Left cardiac atrium (tissue), 4 donors: ENCODE data around the gene SEC14L5. TPM values are rescaled to one million over a fixed set of nuclear protein-coding genes. Genes with fewer than 3 reads are reported as not detected.
"Not testable (repeated sequence)": the region's sequence is repeated elsewhere in the genome, so short reads cannot be mapped to it uniquely, and the experiment has no call there.

ENCODE experiments used
- ATAC-seq, 2 donors: fragments of 200-7000 bp; cut with Tn5 transposase; one replicate each; pipeline ENCODE4 v1.9.1; 2020; ENCODE audit warnings: mild to moderate bottlenecking in 2 of 2, moderate library complexity in 2 of 2
- DNase-seq: peaks from one replicate; pipeline ENCODE4 v3.0.0-alpha.2; 2020
- intact Hi-C, 2 donors: fragments of 100-400 bp; cut with DNase I; formaldehyde crosslinking; loops; one replicate each; pipeline versions ENCODE4 v1.14.1 to v1.15.1; 2022 to 2023
- total RNA-seq, 2 donors: library from RNA; stranded (reverse); fragmentation: NEBNext Ultra II Directional; extraction: Animal tissue kit (Norgen Biotek cat#: 25700); gene quantifications; one replicate each; pipeline ENCODE4 v1.2.1, GENCODE V29; 2021
- donor health status: DM: no; HTN: yes; CAD: no.
- donor health status: DM: no; HTN: yes; CAD: no; lungs with severe emphysema.
- donor health status: DM: yes; HTN: yes; CAD: no.
- donor health status: Dilated cardiomyopathy.

Gene SEC14L5
- total RNA-seq, 2 donors from 2014 or later: 0.58 to 2.3 TPM

DNA sequence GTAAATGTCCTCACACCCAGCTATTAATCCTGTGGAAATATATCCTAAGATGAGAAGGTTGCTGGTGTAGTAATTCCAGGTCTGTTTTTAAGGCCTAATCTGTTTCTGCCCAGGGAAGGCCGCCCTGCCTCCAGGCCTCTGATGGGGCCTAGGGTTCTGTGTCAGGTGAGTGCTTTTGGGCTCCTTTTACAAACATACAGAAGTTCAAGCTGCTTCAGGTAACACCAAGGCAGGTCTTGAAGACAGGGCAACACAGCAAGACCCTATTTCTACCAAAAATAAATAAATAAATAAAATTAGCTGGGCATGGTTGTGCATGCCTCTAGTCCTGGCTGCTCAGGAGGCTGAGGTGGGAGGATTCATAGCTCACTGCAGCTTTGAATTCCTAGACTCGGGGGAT, 30.5 kb upstream of the SEC14L5 start:
- intact Hi-C loops: no loop called here
- DNase-seq (no peak), ATAC-seq (no peak)

DNA sequence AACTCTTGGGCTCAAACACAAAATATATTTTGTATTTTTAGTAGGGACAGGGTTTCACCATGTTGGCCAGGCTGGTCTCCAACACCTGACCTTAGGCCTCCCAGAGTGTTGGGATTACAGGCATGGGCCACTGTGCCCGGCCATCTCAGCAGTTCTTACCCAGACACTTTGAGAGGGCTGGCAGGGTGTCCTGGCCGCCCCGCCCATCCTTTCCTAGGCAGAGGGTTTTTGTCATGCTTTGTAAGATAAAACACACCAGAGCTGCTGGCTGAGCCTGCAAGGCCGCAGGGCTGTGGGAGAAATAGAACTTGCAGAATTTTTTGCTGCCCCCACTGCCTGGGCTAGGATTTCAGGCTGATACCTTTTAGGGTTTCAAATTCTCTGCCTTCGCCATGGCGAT, 29.9 kb upstream of the SEC14L5 start:
- peak; percentile 24 to 62 for ATAC-seq
- intact Hi-C loops: no loop called here
- DNase-seq: no peak

DNA sequence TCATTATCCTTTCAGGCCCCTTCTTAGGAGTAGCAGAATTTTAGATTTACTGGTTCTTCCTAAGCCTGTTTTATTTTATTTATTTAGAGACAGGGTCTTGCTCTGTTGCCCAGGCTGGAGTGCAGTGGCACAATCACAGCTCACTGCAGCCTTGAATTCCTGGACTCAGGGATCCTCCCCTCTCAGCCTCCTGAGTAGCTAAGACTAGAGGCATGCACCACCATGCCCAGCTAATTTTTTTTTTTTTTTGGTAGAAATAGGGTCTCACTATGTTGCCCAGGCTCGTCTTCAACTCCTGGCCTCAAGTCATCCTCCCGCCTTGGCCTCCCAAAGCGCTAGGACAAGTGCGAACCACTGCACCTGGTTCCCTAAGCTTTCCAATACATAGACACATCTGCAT, 28.5 kb upstream of the SEC14L5 start:
- ATAC-seq, DNase-seq: not testable (repeated sequence)
- intact Hi-C loops: loop anchor here in 1 of 2 donors (10.0 kb wide), 1 partner anchor 45 kb away; no protein-coding TSS in a partner anchor

DNA sequence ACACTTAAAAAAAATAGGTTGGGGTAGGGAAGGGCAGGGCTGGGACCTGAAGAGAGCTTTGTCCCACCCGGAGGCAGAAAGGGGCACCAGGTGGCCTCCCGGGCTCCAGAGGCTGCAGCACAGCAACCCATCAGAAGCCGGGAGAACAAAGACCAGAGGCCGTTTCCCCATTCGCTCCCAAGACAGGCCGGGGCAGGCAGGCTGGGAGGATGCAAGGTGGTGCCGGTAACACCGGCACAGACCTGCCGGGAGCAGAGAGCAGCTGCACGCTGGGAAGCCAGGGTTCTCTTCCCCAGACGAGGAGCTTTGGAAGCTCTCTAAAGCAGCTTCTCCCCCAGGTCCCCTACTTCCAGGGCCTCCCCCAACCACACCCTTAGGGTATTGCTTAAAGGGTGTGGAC, 26.7 kb upstream of the SEC14L5 start:
- no peak for DNase-seq
- ATAC-seq: no peak
- intact Hi-C loops: loop anchor here in 1 of 2 donors (10.0 kb wide), 1 partner anchor 47 kb away; no protein-coding TSS in a partner anchor

DNA sequence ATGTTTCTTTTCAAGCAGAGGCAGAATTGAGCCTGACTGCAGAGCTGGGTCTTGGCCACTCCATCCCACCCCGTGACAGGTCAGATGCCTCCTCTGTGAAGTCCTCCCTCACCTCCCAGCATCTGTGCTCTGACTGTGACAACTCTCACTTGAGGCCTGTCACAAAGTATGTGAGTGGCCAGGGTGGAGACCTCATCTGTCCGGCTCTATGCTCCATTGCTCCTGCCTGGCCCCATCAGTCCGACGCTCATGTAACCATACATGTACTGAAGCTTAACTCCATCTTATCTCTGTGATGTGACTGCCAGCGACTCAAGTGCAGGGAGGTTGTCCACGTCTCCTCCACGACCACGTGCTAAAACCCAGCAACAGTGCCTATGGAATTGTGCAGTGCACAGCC, 24.7 kb upstream of the SEC14L5 start:
- ATAC-seq (no peak), DNase-seq (no peak)
- intact Hi-C loops: loop anchor here in 1 of 2 donors (10.0 kb wide), 1 partner anchor 49 kb away; no protein-coding TSS in a partner anchor

GRCh38 chr16:4933871-4934395, 24.2 kb upstream of the SEC14L5 start:
- intact Hi-C loops: loop anchor here in 1 of 2 donors (10.0 kb wide), 1 partner anchor 49 kb away; no protein-coding TSS in a partner anchor
- no peak for DNase-seq
- ATAC-seq: no peak

DNA sequence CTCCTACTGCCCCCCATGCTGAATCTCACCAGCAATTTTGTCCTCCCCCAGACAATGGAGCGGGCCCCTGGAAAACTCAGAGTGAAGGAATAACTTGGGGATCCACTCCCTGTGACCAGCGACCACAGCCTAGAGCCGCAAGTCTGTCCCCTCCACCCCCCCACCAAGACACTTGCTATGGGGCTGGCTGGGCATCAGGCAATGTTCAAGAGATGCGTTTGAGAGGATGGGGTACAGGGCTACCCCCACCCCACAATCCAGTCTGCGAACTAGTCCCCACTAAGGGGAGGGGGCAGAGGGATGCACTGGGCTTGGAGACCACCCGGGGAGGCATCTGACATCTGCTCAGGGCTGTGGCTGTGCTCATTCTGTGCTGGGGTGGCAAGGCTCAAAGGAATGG, 23.5 kb upstream of the SEC14L5 start:
- no peak for ATAC-seq
- intact Hi-C loops: loop anchor here in 1 of 2 donors (10.0 kb wide), 1 partner anchor 50 kb away; no protein-coding TSS in a partner anchor
- DNase-seq: no peak

DNA sequence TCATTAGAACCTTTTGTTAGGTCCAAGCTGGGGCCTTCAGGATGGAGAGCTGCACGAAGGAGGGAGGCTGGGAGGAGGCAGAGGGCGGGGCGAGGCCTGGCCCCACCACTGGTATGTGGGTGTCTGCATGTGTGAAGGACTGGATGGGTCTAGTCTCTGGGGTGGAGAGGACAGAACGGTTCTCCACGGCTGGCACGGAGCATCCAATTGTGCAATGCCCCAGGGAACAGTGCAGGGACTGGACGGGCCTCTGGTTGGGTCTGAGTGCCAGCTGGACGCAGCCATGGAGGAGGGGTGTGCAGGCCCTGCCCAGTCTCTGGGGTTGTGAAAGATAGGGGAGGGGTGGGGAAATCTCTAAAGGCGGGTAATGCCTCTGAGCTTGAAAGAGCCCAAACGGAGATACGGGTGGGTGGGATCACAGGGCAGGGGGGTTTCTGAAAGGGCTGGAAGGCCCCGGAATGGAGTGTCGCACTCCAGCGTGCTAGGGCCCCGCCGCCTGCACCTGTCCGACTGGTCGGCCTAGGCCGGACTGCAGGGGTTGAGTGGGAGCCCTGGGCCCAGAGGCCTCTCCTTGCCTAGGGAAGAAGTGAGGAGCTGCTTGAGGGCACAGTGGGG, 22.8 kb upstream of the SEC14L5 start:
- DNase-seq: peak; percentile 89
- ATAC-seq: peak; percentile 89 to 91
- intact Hi-C loops: loop anchor here in 1 of 2 donors (10.0 kb wide), 1 partner anchor 51 kb away; no protein-coding TSS in a partner anchor

DNA sequence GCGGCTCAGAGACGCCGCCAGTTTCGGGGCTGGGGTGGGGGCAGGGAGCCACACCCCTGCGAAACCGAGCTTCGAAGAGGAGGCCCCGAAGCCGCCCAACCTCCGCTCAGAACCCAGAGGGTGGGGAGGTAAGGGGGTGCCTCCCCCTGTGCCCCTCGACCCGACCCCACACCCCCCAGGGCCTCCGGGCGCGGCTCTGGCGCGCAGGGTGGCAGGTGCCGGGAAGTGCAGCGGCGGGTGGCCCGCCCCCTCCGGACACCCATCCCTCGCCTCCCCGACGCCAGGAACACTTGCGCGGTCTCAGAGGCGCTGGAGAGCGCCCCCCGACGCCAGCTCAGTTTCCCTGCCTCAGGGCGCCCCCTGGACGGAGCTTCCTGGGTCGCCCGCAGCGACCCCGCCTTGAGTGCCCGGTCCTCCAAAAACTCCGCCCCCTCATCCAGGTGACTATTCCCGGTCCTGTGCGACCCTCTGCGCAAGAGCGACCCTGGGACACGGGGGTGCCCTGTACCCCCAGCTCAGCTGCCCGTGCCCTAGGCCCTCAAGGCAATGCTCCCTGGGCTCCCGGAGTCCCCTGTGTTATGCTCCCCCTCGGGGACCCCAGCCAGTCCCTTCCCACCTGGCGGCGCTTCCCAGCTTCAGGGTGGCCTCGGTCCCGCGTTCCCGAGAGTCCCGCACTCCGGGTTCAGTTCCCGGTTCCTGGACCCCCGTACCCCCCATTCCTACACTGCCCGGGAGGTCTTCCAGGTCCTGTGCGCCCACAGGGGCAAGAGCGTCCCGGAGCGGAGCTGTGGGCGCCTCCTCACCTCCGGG, 21.7 kb upstream of the SEC14L5 start:
- DNase-seq (no peak), ATAC-seq (peak; percentile 21 to 35)
- intact Hi-C loops: loop anchor here in 1 of 2 donors (10.0 kb wide), 1 partner anchor 52 kb away; no protein-coding TSS in a partner anchor

- peak; percentile 45 to 69 for ATAC-seq
- peak; percentile 56 for DNase-seq
- intact Hi-C loops: loop anchor here in 1 of 2 donors (10.0 kb wide), 1 partner anchor 52 kb away; no protein-coding TSS in a partner anchor
These were observed 20.9 kb upstream of the SEC14L5 start, which contains the start of gene PPL for GRCh38 chr16:4936991-4937781. TSS of gene PPL (minus strand) at chr16:4937148. CDS start at chr16:4937045, 103 bp downstream.

DNA sequence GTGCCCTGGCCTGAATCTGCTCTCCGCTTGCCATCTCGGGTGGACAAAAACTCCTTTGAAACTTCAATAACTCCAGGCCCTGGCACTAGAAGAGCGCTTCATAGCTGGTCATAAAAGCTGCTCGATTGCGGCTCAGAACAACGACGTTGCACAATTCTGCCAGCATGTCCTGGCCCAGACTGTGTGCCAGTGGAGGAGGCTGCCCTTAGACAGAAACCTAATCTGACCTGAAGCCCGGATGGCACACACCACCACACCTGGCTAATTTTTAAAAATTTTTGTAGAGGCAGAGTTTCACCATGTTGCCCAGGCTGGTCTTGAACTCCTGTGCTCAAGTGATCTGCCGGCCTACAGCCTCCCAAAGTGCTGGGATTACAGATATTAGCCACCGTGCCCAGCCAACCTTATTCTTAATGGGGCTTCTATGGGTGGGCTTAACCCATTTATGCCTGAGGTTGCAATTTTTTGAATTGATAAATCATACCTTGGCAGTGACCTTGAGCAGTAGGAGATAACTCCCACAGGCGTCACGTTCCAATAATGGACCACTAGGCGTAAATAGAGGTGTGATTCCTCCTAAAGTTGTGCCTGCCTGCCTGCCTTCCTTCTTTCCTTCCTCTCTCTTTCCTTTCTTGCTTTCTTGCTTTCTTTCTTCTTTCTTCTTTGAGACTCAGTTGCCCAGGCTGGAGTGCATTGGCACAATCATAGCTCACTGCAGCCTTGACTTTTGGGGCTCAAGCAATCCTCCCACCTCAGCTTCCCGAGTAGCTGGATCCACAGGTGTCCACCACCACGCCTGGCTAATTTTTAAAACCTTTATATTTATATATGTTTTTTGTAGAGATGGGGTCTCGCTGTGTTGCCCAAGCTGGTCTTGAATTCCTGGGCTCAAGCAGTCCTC, 20.1 kb upstream of the SEC14L5 start:
- no peak for ATAC-seq
- intact Hi-C loops: loop anchor here in 1 of 2 donors (10.0 kb wide), 1 partner anchor 53 kb away; no protein-coding TSS in a partner anchor

DNA sequence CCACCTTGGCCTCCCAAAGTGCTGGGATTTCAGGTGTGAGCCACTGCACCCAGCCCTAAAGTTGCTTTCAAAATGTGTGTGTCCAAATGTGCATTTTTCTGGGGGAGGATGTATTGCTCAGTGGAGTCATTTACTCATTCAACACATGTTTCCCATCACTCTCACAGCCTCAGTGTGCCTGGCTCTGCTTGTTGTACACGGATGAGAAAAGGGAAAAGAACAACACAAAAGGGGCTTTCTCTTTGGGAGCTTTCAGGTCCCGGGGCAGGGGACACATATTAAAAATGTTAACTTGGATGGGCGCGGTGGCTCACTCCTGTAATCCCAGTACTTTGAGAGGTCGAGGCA, 19.5 kb upstream of the SEC14L5 start:
- DNase-seq: no peak
- ATAC-seq: no peak
- intact Hi-C loops: loop anchor here in 1 of 2 donors (10.0 kb wide), 1 partner anchor 54 kb away; no protein-coding TSS in a partner anchor

More for the DNA sequence above, 20.1 kb upstream of the SEC14L5 start:
- DNase-seq: no peak

GRCh38 chr16:4940719-4941118, 17.4 kb upstream of the SEC14L5 start:
- intact Hi-C loops: no loop called here
- ATAC-seq (no peak), DNase-seq (no peak)

DNA sequence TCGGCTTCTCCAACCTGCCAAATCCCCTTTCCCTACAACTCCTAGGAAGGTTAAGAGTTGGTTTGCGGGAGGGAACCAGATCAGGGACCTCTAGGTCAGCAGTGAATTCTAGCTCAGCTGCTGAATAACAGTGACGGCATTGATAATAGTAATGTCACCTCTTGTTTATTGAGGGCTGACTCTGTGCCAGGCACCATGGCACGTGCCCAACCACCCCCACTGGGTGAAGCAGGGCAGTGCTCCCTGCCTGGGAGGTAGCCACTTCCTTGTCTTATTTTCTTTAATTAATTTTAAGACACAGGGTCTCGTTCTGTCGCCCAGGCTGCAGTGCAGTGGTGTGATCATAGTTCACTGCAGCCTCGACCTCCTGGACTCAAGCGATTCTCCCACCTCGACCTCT, 15.6 kb upstream of the SEC14L5 start:
- ATAC-seq: no peak
- no peak for DNase-seq
- intact Hi-C loops: no loop called here

GRCh38 chr16:4944333-4945281, 13.5 kb upstream of the SEC14L5 start:
- ATAC-seq (peak; percentile 92 to 94), DNase-seq (peak; percentile 93)
- intact Hi-C loops: no loop called here

- intact Hi-C loops: no loop called here
- ATAC-seq (peak in 1 of 2 donors; percentile 10), DNase-seq (peak; percentile 45)
These were observed 12.3 kb upstream of the SEC14L5 start for GRCh38 chr16:4945560-4946502.
